Transverse colon (tissue), 4 donors: ENCODE data around the gene MSTO1. TPM values are rescaled to one million over a fixed set of nuclear protein-coding genes. Genes with fewer than 3 reads are reported as not detected.
"Not testable (repeated sequence)": the region's sequence is repeated elsewhere in the genome, so short reads cannot be mapped to it uniquely, and the experiment has no call there.

ENCODE experiments used
- DNase-seq: peaks from one replicate; pipeline ENCODE4 v3.0.0-alpha.2; 2019
- H3K27ac ChIP-seq, 4 donors: fragments of 200-600 bp; sonication (generic); 2 replicates each; pipeline ENCODE4 v1.5.1; 2016 to 2018; ENCODE audit warnings: inconsistent platforms in 4 of 4
- H3K27me3 ChIP-seq: fragments of 200-600 bp; sonication (generic); 2 replicates; pipeline ENCODE4 v1.5.1; 2017; ENCODE audit warnings: inconsistent platforms
- H3K36me3 ChIP-seq, 4 donors: fragments of 200-600 bp; sonication (generic); 2 replicates each; pipeline ENCODE4 v1.5.1; 2017 to 2019; ENCODE audit warnings: inconsistent platforms in 4 of 4
- H3K4me1 ChIP-seq, 4 donors: fragments of 200-600 bp; sonication (generic); 2 replicates each; pipeline ENCODE4 v1.5.1; 2017 to 2020; ENCODE audit warnings: inconsistent platforms in 4 of 4
- H3K4me3 ChIP-seq, 4 donors: fragments of 200-600 bp; sonication (generic); 1 replicate in 1 of 4; 2 replicates in 3 of 4; pipeline versions ENCODE4 v1.5.1 to v1.6.1; 2017 to 2019; ENCODE audit warnings: inconsistent platforms in 4 of 4
- H3K9me3 ChIP-seq, 2 donors: fragments of 200-600 bp; sonication (generic); 2 replicates each; pipeline ENCODE4 v1.5.1; 2017 to 2019; ENCODE audit warnings: inconsistent platforms in 2 of 2
- CTCF ChIP-seq, 5 experiments: fragments of 200-600 bp in 3 of 5; fragments of 450-650 bp in 2 of 5; sonication (generic) in 3 of 5; IDR thresholded peaks; 1 replicate in 2 of 5; 2 replicates in 3 of 5; pipeline ENCODE4 v1.5.1; 2016 to 2017; ENCODE audit warnings: antibody characterized with exemption in 5 of 5, inconsistent platforms in 3 of 5, mild to moderate bottlenecking in 2 of 5, moderate library complexity in 1 of 5
- EP300 ChIP-seq: sonication (generic); formaldehyde crosslinking; IDR thresholded peaks from one replicate; pipeline ENCODE4 v1.6.1; 2017; ENCODE audit warnings: antibody characterized with exemption, low read depth
- POLR2A ChIP-seq: fragments of 450-650 bp; IDR thresholded peaks from one replicate; pipeline ENCODE4 v1.6.1; 2016; ENCODE audit warnings: antibody characterized with exemption, mild to moderate bottlenecking, moderate library complexity
- POLR2AphosphoS5 ChIP-seq, 3 donors: sonication (generic); formaldehyde crosslinking; IDR thresholded peaks; one replicate each; pipeline ENCODE4 v1.6.1; 2016; ENCODE audit warnings: antibody characterized with exemption in 3 of 3
- WGBS, 2 donors: methylation state at CpG; one replicate each; pipeline ENCODE4 v1.1.5; 2018; ENCODE audit warnings: low coverage in 1 of 2; 5-methylcytosine and 5-hydroxymethylcytosine counted together
- in situ Hi-C, 4 donors: fragments of 200-750 bp; cut with MboI; loops; one replicate each; pipeline versions ENCODE4 v1.15.0 to v1.15.1; 2017; ENCODE audit warnings: low sequenced_read_pairs in 3 of 4, low pct_ligation_motif_present in 1 of 4, low pct_unique_long_range_greater_than_20kb in 1 of 4
- intact Hi-C: fragments of 100-400 bp; cut with DNase I; formaldehyde crosslinking; loops from one replicate; pipeline ENCODE4 v1.15.1; 2023; ENCODE audit warnings: low total_unique reads
- total RNA-seq, 4 donors: library from RNA; depleted of rRNA; stranded (reverse); fragments of >200 nt; gene quantifications; one replicate each; pipeline ENCODE4 v1.1.0, GENCODE V29; 2016

The MSTO1 gene
- total RNA-seq, 4 donors from 2014 or later: 6.0 to 17.0 (median 12.9) TPM; not detected in 1

DNA sequence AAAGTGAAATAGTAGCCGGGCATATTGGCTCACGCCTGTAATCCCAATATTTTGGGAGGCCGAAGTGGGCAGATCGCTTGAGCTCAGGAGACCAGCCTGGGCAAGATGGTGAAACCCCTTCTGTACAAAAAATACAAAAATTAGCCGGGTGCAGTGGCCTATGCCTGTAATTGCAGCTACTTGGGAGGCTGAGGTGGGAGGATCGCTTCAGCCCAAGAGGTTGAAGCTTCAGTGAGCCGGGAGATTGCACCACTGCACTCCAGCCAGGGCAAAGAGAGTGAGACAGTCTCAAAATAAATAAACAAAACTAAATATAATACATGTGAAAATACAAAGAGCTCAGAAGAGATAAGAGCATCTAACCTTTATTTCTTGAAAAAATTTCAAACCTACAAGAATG is 2.3 kb upstream of the MSTO1 start:
- no peak for DNase-seq
- intact Hi-C loops: no loop called here
- Histone ChIP-seq H3K27me3 (no peaks in the 10 kb centered on the region), H3K9me3 (no peaks in the 10 kb centered on the region), H3K4me3 (no peak overlapping the region), H3K4me1 (peaks cover 0 to 4% (median 3%) of the 10 kb centered on the region in 4 donors), H3K36me3 (no peaks in the 10 kb centered on the region), H3K27ac (no peak overlapping the region)
- TF ChIP-seq EP300 (no peak), POLR2AphosphoS5 (IDR thresholded peaks at IDR 0.05) (no peak), CTCF (IDR thresholded peaks at IDR 0.05) (no peak), POLR2A (no peak)
- in situ Hi-C loops: no loop called here
- WGBS, 2 donors: 76 to 83% methylated on average over 5 to 7 of the region's 7 CpGs

DNA sequence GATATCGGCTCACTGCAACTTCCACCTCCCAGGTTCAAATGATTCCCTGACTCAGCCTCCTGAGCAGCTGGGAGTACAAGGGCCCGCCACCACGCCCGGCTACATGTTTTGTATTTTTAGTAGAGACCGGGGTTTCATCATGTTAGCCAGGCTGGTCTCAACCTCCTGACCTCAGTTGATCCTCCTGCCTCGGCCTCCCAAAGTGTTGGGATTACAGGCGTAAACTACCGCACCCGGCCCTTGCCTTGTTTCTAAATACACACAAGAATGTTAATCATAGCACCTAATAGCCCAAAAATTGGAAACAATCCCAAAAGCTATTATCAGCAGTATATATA is 1.2 kb upstream of the MSTO1 start:
- DNase-seq: no peak
- TF ChIP-seq CTCF (IDR thresholded peaks at IDR 0.05) (no peak), POLR2AphosphoS5 (IDR thresholded peaks at IDR 0.05) (no peak), EP300 (no peak), POLR2A (no peak)
- intact Hi-C loops (no loop called here), in situ Hi-C loops (no loop called here)
- WGBS, 2 donors: 87 to 95% methylated on average over 6 to 9 of the region's 9 CpGs
- H3K27ac ChIP-seq: no peak overlapping the region
- no peaks in the 10 kb centered on the region for H3K36me3 ChIP-seq
- peaks cover 0 to 4% (median 3%) of the 10 kb centered on the region in 4 donors for H3K4me1 ChIP-seq
- no peaks in the 10 kb centered on the region for H3K9me3 ChIP-seq
- H3K27me3 ChIP-seq: no peaks in the 10 kb centered on the region
- no peak overlapping the region for H3K4me3 ChIP-seq

GRCh38 chr1:155610257-155610647 is 234 bp downstream of the MSTO1 start:
- in situ Hi-C loops, H3K4me1 ChIP-seq, H3K27ac ChIP-seq, intact Hi-C loops, H3K27me3 ChIP-seq, DNase-seq, H3K36me3 ChIP-seq, H3K9me3 ChIP-seq: not testable (repeated sequence)
- 0% methylated on average over 5 of the region's 33 CpGs; no CpG with 5 or more reads in 1 of the 2 donors for WGBS, 2 donors
- peak overlapping the region in 3 of 4 donors; percentile 42 to 75 (median 53) for H3K4me3 ChIP-seq

DNA sequence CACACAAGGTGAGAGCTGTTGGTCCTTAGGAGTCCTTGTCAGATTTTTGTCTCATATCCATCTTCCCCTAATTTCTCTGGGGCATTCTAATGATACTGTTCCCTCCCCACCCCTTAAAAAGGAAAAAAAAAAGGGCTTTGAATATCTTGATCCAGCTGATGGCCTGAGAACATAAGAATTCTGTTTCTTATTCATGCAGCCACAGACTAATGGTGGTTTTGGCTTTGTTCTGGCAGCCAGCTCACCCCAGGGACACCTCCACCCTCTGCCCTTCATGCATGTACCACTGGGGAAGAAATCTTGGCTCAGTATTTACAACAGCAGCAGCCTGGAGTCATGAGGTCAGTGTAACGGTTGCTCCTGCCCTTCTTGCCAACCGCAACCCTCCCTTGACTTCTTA is 3.2 kb downstream of the MSTO1 start:
- not testable (repeated sequence) for H3K27ac ChIP-seq

GRCh38 chr1:155622191-155622590 is 12.2 kb downstream of the MSTO1 start:
- Histone ChIP-seq H3K4me3 (no peak overlapping the region), H3K36me3 (no peaks in the 10 kb centered on the region), H3K27ac (no peak overlapping the region), H3K9me3 (no peaks in the 10 kb centered on the region), H3K27me3 (no peaks in the 10 kb centered on the region), H3K4me1 (no peaks in the 10 kb centered on the region)
- no peak for TF ChIP-seq POLR2AphosphoS5 (IDR thresholded peaks at IDR 0.05)
- no peak for TF ChIP-seq POLR2A
- TF ChIP-seq EP300: no peak
- TF ChIP-seq CTCF (IDR thresholded peaks at IDR 0.05): no peak
- intact Hi-C loops (no loop called here), in situ Hi-C loops (no loop called here)
- DNase-seq: no peak
- 70 to 80% methylated on average over 2 of the region's 2 CpGs for WGBS, 2 donors

More for the DNA sequence above, 3.2 kb downstream of the MSTO1 start:
- H3K9me3 ChIP-seq, H3K27me3 ChIP-seq, in situ Hi-C loops, H3K4me3 ChIP-seq, intact Hi-C loops, H3K36me3 ChIP-seq, DNase-seq, H3K4me1 ChIP-seq: not testable (repeated sequence)
- 40% methylated on average over 1 of the region's 2 CpGs; no CpG with 5 or more reads in 1 of the 2 donors for WGBS, 2 donors
